HG03354 (cell line): Measurements from ENCODE around the gene PDXP.
A peak's percentile ranks its signal among the peaks of the same experiment; 100 is the strongest.
"Not testable (repeated sequence)": the region's sequence is repeated elsewhere in the genome, so short reads cannot be mapped to it uniquely, and the experiment has no call there.

Source experiments
- ATAC-seq: cut with Tn5 transposase; IDR thresholded peaks from one replicate; pipeline ENCODE4 v1.9.1; 2021; ENCODE audit warnings: mild to moderate bottlenecking; ENCODE audit not compliant: unreplicated experiment, poor library complexity, severe bottlenecking

The PDXP gene, protein sequence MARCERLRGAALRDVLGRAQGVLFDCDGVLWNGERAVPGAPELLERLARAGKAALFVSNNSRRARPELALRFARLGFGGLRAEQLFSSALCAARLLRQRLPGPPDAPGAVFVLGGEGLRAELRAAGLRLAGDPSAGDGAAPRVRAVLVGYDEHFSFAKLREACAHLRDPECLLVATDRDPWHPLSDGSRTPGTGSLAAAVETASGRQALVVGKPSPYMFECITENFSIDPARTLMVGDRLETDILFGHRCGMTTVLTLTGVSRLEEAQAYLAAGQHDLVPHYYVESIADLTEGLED

DNA sequence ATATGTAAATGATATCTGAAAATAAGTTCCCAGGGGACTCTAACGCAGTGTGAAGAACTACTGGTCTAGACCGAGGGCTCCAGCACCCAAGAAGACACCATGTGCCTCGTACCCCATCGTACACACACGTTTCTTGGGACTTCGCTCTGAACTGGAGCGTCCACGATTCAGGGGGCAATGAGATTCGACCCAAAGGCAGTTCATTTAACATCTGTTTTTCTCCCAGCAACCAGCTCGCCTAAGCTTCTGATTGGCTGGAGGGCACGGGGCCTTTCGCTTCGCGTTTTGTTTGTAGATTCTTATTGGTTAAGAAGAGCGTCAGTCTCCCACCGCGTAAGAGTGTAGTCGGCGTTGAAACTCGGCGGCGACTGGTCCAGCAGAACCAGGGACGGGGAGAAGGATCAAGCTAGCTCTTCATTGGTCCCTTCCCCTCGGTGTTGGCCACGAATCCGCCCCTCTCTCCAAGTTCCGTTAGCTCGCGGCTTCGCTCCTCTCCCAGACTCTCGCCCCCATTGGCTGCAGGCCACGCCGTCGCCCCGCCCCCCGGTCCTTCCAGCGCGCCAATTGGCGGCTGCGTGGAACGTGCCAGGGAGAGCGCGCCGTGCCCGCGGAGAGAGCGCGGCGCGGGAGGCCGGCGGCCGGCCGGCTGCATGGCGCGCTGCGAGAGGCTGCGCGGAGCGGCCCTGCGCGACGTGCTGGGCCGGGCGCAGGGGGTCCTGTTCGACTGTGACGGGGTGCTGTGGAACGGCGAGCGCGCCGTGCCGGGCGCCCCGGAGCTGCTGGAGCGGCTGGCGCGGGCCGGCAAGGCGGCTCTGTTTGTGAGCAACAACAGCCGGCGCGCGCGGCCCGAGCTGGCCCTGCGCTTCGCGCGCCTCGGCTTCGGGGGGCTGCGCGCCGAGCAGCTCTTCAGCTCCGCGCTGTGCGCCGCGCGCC lies at the start of gene PDXP:
PDXP (plus strand) TSS at position 591 of the 933 bp plus-strand sequence; CDS start at position 651, 60 bp downstream.
- ATAC-seq, result peak; percentile 91

- ATAC-seq, result no peak
These were observed 49.0 kb upstream of the PDXP start for GRCh38 chr22:37609240-37610152.

GRCh38 chr22:37610153-37610475 lies 48.4 kb upstream of the PDXP start:
- ATAC-seq, result not testable (repeated sequence)

GRCh38 chr22:37610480-37611129 lies 47.9 kb upstream of the PDXP start:
- ATAC-seq, result no peak

DNA sequence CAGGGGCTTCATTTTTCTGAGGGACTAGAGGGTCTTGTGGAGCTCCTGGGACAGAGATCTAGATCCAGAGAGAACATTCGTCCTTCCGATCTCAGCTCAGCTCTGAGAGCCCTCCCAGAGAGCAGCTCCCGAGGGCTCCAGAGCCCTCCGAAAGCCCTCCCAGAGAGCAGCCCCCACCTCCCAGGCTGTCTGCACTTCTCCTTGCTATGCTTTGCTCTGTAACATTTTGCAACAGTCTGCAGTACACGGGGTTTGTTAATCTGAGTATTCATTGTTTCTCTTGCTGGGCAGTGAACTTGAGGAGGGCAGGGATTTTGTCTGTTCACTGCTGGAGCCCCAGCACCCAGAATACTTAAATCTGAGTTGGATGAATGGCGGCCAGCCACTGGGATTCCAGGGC lies 47.3 kb upstream of the PDXP start:
- ATAC-seq, result no peak

- no peak for ATAC-seq
These were observed 42.1 kb upstream of the PDXP start for GRCh38 chr22:37616201-37617083.

DNA sequence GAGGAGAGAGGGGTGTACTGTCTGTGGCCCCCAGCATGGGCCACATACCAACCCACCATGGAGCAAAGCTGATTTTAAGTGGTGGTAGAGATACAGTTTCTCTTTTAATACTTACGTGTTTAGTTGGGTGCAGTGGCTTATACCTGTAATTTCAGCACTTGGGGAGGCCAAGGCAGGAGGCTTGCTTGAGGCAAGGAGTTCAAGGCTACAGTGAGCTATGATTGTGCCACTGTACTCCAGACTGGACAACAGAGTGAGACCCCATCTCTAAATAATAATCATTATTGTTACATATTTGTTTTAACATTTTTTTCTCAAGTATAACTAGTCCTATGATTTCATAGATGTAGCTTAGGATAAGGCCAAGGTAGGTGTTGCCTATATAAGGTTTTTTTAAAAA lies 41.1 kb upstream of the PDXP start:
- ATAC-seq, result no peak

DNA sequence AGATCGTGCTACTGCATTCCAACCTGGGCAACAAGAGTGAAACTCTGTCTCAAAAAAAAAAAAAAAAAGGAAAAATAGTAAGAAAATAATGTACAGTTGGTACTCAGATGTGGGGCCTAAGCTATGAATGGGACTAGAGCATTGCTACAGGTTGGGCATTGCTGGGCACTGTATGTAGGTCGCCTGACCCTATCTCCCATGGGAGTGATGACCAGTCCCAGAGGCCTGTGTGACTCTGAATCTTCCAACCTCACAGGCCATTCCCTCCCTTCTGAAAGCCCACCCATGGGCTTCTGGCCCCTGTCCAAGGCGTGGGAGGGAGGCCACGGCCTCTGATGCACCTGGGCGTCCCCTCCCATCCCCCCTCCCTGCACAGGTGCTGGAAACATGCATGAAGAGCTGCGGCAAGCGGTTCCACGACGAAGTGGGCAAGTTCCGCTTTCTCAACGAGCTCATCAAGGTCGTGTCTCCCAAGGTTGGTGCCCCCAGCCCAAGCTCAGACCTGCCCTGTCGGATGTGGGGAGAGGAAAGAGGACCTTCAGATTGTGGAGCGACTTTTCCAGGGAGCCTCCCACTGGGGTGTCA lies 40.4 kb upstream of the PDXP start:
- ATAC-seq, result no peak

- ATAC-seq, result no peak
These were observed 39.8 kb upstream of the PDXP start for GRCh38 chr22:37618674-37619073.

DNA sequence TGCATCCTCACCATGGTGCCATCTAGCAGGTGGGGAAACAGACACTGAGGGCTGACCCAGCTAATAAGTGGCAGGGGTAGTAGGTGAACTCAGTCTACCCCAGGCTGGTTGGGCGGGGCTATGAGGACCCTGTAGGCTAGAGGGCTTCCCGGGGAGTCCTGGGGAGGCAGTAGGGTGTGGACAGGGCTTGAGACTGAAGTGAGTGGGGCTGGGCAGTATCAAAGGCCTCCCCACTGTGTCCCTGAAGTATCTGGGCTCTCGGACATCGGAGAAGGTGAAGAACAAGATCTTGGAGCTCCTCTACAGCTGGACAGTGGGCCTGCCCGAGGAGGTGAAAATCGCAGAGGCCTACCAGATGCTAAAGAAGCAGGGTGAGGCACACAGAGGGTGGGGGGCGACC lies 38.5 kb upstream of the PDXP start:
- ATAC-seq, result no peak

DNA sequence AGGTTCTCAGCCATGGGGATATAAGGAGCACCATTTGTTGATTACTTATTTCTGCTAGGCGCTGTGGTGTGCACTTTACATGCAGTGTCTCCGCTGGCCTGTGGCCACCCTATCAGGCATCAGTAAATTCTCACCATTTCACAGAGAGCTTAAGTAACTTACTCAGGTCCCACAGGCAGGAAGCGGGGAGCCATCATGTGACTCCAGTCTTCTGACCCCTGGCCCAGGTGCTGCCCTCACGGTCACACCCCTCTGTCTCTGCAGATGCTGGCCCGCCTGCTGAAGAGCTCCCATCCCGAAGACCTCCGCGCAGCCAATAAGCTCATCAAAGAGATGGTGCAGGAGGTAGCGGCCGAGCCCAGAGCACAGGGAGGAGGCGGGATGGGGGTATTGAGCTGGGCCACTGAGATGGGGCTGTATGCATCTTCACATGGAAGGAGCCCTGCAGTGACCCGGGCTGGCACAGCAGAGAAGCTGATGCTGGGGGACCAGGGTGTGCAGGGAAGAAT lies 37.1 kb upstream of the PDXP start:
- no peak for ATAC-seq

GRCh38 chr22:37623075-37624016 lies 35.2 kb upstream of the PDXP start:
- ATAC-seq, result no peak

DNA sequence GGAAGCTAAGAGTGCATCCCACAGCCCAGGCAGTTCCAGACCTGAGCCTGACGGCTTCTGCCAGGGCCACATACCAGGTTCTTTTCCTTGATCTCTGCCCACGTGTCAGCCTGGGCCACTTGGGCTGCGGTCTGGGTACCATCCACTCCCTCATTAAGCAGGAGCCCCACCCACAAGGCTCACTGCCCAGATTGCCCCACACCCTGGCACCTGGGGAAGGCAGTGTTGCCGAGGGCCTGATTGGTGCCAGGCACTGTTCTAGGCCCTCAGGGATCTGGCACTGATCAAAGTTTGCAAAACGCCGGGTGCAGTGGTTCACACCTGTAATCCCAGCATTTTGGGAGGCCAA lies 34.5 kb upstream of the PDXP start:
- no peak for ATAC-seq

GRCh38 chr22:37624876-37625275 lies 33.6 kb upstream of the PDXP start:
- no peak for ATAC-seq

- no peak for ATAC-seq
These were observed 32.8 kb upstream of the PDXP start for GRCh38 chr22:37625737-37626136.

DNA sequence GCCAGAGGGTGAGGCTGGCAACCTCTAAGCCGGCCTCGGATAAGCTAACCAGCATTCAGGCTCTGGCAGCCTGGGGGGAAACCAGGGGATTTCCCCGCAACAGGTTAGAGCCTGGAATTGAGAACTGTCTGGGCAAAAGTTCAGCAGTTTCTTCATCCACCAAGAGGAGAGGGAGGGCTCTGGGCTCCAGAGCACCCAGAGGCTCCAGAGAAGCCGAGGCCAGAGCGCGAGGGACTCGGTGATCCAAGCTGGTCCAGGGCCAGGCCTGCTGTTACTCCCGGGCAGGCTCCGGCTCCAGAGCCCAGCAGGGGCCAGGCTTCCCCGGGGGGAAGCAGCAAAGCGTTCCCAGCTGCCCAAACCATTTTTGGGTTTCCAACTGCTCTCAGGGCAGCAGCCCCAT lies 32.4 kb upstream of the PDXP start:
- no peak for ATAC-seq

GRCh38 chr22:37626556-37627075 lies 31.9 kb upstream of the PDXP start:
- no peak for ATAC-seq
